ENCODE data around the gene ID1. TPM values are rescaled to one million over a fixed set of nuclear protein-coding genes. Genes with fewer than 3 reads are reported as not detected.

The ID1 gene
- total RNA-seq, 1 experiment from 2014 or later = 360 TPM

DNA sequence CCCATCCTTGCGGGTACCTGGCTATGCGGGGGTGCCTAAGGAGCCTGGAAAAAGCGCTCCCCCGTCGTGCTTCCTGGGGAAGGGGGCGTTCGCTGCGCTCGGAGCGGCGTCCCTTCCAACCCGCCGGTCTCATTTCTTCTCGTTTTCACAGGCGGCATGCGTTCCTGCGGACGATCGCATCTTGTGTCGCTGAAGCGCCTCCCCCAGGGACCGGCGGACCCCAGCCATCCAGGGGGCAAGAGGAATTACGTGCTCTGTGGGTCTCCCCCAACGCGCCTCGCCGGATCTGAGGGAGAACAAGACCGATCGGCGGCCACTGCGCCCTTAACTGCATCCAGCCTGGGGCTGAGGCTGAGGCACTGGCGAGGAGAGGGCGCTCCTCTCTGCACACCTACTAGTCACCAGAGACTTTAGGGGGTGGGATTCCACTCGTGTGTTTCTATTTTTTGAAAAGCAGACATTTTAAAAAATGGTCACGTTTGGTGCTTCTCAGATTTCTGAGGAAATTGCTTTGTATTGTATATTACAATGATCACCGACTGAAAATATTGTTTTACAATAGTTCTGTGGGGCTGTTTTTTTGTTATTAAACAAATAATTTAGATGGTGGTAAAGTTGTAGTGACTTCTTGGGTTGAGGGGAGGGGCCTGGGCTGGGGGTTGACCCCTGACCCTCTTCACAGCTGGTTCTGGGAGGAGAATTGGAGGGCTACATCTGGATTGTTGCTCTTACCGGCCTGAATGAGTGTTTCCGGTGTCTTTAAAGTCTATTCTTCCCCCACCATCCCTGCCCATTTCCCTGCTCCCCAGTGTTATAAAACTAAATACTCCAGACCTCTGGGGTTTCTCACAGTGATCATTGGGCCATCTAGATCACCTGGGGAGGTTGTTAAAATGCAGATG is 1.1 kb downstream of the ID1 start:
- no peak overlapping the region for H3K56ac ChIP-seq (ENCODE audit: insufficient read length, low read depth, low read length)
- peak overlapping the region; percentile 57 for H3K4me2 ChIP-seq (ENCODE audit: insufficient read depth, insufficient read length, low read length)
- no peak overlapping the region for H4K5ac ChIP-seq (ENCODE audit: insufficient read length, low read depth, low read length)
- H3T11ph ChIP-seq (ENCODE audit: low read length) = no peak overlapping the region
- Mint-ChIP-seq H3K27me3 (ENCODE audit: low read depth) (peaks cover 2% of the 10 kb centered on the region), H3K4me1 (peaks cover 37 to 47% of the 10 kb centered on the region in 2 experiments), H3K36me3 (ENCODE audit: insufficient read depth in 1 of 3, low read depth in 3 of 3) (peaks cover 6 to 22% (median 18%) of the 10 kb centered on the region in 3 experiments), H3K27ac (peak overlapping the region; percentile 97 to 100 (median 98)), H3K9me3 (peaks cover 3% of the 10 kb centered on the region in 2 experiments; a peak in 2 of 5 replicates), H3K4me3 (peak overlapping the region; percentile 93 to 97)
- no peak overlapping the region for H2BK120ac ChIP-seq (ENCODE audit: low read depth, low read length, poor library complexity, severe bottlenecking)
- peaks cover 4% of the 10 kb centered on the region; the same call in 1 of the 2 replicates for H3K79me2 ChIP-seq (ENCODE audit: insufficient read depth, low read length)
- H4K8ac ChIP-seq (replicated peaks; ENCODE audit: insufficient read length, low read depth, low read length) = no peak overlapping the region
- no peak overlapping the region for H2BK20ac ChIP-seq (ENCODE audit: low read depth, low read length, poor library complexity, severe bottlenecking)
- H3K9me3 ChIP-seq (ENCODE audit: control insufficient read depth, low read depth, low read length) = no peaks in the 10 kb centered on the region
- no peaks in the 10 kb centered on the region for H3K27me3 ChIP-seq (ENCODE audit: insufficient read depth, low read length)
- H3K23me2 ChIP-seq (ENCODE audit: insufficient read length, low read depth, low read length, poor library complexity, severe bottlenecking) = peaks cover 17% of the 10 kb centered on the region
- H2BK5ac ChIP-seq (ENCODE audit: insufficient read length, low read length) = no peak overlapping the region
- DNase-seq = peak; percentile 50
- no peak overlapping the region for H4K91ac ChIP-seq (ENCODE audit: insufficient read length, low read depth, low read length)
- H3K27ac ChIP-seq (ENCODE audit: insufficient read length, low read depth, low read length) = no peak overlapping the region
- peak overlapping the region; percentile 77 for H3K18ac ChIP-seq (ENCODE audit: insufficient read length, low read depth, low read length)
- H2AK5ac ChIP-seq (ENCODE audit: insufficient read length, low read length) = no peak overlapping the region
- no peak overlapping the region for H2AFZ ChIP-seq (ENCODE audit: low read length)
- WGBS (ENCODE audit: extremely low coverage, insufficient read length, low lambda C conversion rate) = no CpG with 5 or more reads among the region's 39 CpGs
- TF ChIP-seq, protein P1, sequence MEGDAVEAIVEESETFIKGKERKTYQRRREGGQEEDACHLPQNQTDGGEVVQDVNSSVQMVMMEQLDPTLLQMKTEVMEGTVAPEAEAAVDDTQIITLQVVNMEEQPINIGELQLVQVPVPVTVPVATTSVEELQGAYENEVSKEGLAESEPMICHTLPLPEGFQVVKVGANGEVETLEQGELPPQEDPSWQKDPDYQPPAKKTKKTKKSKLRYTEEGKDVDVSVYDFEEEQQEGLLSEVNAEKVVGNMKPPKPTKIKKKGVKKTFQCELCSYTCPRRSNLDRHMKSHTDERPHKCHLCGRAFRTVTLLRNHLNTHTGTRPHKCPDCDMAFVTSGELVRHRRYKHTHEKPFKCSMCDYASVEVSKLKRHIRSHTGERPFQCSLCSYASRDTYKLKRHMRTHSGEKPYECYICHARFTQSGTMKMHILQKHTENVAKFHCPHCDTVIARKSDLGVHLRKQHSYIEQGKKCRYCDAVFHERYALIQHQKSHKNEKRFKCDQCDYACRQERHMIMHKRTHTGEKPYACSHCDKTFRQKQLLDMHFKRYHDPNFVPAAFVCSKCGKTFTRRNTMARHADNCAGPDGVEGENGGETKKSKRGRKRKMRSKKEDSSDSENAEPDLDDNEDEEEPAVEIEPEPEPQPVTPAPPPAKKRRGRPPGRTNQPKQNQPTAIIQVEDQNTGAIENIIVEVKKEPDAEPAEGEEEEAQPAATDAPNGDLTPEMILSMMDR (conservative IDR thresholded peaks at IDR 0.05) = no peak
- H3K4ac ChIP-seq (ENCODE audit: low read depth, low read length) = no peak overlapping the region; the same call in 1 of the 2 replicates
- no peak overlapping the region for H2BK15ac ChIP-seq (ENCODE audit: low read depth, low read length)
- H4K20me1 ChIP-seq (ENCODE audit: control insufficient read depth, insufficient read depth, insufficient read length) = no peaks in the 10 kb centered on the region
- no peak overlapping the region for H3K23ac ChIP-seq (ENCODE audit: insufficient read length, low read depth, low read length)
- H3K14ac ChIP-seq (ENCODE audit: insufficient read depth, low read length) = peak overlapping the region; percentile 85
- peak overlapping the region; percentile 78 for H3K9ac ChIP-seq (ENCODE audit: extremely low read depth, insufficient read length, low read length)
- no peaks in the 10 kb centered on the region for H3K79me1 ChIP-seq (ENCODE audit: insufficient read depth, low read depth, low read length, poor library complexity, severe bottlenecking)
- peaks cover 5% of the 10 kb centered on the region; the same call in 1 of the 2 replicates for H3K4me1 ChIP-seq (ENCODE audit: insufficient read depth, low read length)
- no peak overlapping the region for H2BK12ac ChIP-seq (ENCODE audit: insufficient read length, low read depth, low read length)
